ENCODE data around the gene DAPK1. TPM values are rescaled to one million over a fixed set of nuclear protein-coding genes. Genes with fewer than 3 reads are reported as not detected.

The DAPK1 gene
- total and polyA plus RNA-seq, 12 donors, result 5.4 to 44.6 (median 21.3) TPM

DNA sequence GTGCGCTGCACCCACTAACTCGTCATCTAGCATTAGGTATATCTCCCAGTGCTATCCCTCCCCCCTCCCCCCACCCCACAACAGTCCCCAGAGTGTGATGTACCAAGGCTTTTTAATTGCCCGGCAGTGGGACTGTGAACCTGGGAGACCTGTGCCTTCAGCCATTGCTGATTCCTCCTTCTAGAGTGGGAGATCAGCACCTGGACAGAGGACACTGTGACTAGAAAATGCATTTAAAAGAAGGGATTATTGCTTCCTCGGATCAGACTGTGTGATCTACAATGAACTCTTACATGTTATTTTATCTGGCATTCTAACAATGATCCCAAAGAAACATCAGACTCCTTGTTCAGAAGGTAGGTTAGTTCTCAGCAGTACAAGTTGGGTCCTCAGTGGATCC, 254.2 kb downstream of the DAPK1 start:
- TF ChIP-seq CTCF (IDR thresholded peaks at IDR 0.05) (no peak), POLR2A (IDR thresholded peaks at IDR 0.05) (no peak)
- Histone ChIP-seq H3K4me1 (replicated peaks in 1 of 2) (no peaks in the 10 kb centered on the region), H3K36me3 (replicated peaks in 1 of 2) (no peaks in the 10 kb centered on the region), H3K9me3 (replicated peaks in 1 of 3) (no peaks in the 10 kb centered on the region), H3K27me3 (no peaks in the 10 kb centered on the region), H3K27ac (no peak overlapping the region), H3K4me3 (no peak overlapping the region)
- WGBS, 4 donors, result 34 to 58% (median 51%) methylated on average over 2 to 4 of the region's 4 CpGs
- intact Hi-C loops (cut with DNase I), result no loop called here
- no peak for DNase-seq

DNA sequence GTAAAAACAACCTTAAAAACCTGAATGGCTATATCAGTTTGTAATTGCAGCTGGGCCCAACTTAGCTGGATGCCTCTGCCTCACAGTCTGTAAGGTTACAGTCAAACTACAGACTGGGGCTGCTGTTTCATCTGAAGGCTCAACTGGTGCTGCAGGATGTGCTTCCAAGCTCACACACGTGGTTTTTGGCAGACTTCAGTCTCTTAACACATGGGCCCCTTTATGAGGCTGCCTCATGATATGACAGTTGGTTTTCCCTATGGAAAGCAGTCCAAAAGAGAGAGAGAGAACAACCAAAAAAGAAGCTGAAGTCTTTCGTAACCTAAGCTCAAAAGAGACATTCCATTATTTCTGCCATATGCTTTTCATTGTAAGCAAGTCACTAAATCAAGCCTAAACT, 255.6 kb downstream of the DAPK1 start:
- H3K4me1 ChIP-seq (replicated peaks in 1 of 2), result no peaks in the 10 kb centered on the region
- no peak overlapping the region for H3K4me3 ChIP-seq
- no peaks in the 10 kb centered on the region for H3K36me3 ChIP-seq (replicated peaks in 1 of 2)
- no peak for DNase-seq
- intact Hi-C loops (cut with DNase I), result no loop called here
- no peaks in the 10 kb centered on the region for H3K9me3 ChIP-seq (replicated peaks in 1 of 3)
- H3K27ac ChIP-seq, result no peak overlapping the region
- 47 to 80% (median 62%) methylated on average over 2 of the region's 2 CpGs for WGBS, 4 donors
- no peaks in the 10 kb centered on the region for H3K27me3 ChIP-seq
- TF ChIP-seq POLR2A (IDR thresholded peaks at IDR 0.05) (no peak), CTCF (IDR thresholded peaks at IDR 0.05) (no peak)

Small RNA genes within 50 kb of the gene (small RNA-seq; reads per million reads assigned to genes)
- 0 reads per million in 2 donors for gene AL161787.1

Other genes with a start within 250 kb of the DAPK1 start
- 100 to 1,000 TPM in 8 of 9 donors, 10 to 100 TPM in 1; 94.6 to 208 (median 144) TPM for gene CTSL, start 228.3 kb downstream of the DAPK1 start, total RNA-seq
- gene CTSL, start 228.3 kb downstream of the DAPK1 start, polyA plus RNA-seq, result 100 to 1,000 TPM in 2 of 3 donors, 10 to 100 TPM in 1; 65.2 to 134 (median 109) TPM

Data from adrenal gland (tissue), 12 donors.